ENCODE data around the gene PLXNA4.

GRCh38 chr7:132176719-132177118, 399.6 kb downstream of the PLXNA4 start:
- TF ChIP-seq CTCF (IDR thresholded peaks at IDR 0.05) (no peak), POLR2A (IDR thresholded peaks at IDR 0.05) (no peak)

All from body of pancreas (tissue), 4 donors.